GM21825 (cell line): ENCODE data around the gene MARVELD2.
A peak's percentile ranks its signal among the peaks of the same experiment; 100 is the strongest.
"Not testable (repeated sequence)": the region's sequence is repeated elsewhere in the genome, so short reads cannot be mapped to it uniquely, and the experiment has no call there.

Experiments
- ATAC-seq: cut with Tn5 transposase; IDR thresholded peaks from one replicate; pipeline ENCODE4 v1.9.1; 2021; ENCODE audit warnings: mild to moderate bottlenecking, moderate library complexity; ENCODE audit not compliant: unreplicated experiment

MARVELD2 gene

DNA sequence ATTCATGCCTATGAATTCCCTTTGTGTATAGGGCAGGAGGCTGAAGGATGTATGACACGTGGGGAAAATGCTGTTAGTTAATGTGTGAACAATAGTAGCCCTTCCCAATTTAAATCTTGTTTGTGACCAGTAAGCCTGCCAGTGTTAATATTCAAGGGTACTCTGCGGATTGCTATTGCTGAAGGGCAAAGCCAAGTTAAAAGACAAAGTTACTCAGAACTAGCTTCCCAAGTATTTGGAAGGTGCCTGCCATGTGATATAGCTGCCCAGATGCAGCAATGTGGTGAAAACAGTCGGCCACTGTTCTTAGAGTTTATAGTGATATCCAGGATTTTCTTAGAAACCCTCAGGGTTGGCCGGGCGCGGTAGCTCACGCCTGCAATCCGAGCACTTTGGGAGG lies 34.6 kb downstream of the MARVELD2 start:
- no peak for ATAC-seq

- ATAC-seq: no peak
Measured at GRCh38 chr5:69450116-69450515, 35.2 kb downstream of the MARVELD2 start.

DNA sequence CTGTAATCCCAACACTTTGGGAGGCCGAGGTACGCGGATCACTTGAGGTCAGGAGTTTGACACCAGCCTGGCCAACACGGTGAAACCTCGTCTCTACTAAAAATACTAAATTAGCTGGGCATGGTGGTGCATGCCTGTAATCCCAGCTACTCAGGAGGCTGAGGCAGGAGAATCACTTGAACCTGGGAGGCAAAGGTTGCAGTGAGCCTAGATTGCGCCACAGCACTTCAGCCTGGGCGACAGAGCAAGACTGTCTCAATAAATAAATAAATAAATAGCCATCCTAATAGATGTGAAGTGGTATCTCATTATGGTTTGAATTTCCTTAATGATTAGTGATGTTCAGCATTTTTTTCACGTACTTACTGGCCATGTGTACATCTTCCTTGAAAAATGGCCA lies 35.6 kb downstream of the MARVELD2 start:
- ATAC-seq: not testable (repeated sequence)

DNA sequence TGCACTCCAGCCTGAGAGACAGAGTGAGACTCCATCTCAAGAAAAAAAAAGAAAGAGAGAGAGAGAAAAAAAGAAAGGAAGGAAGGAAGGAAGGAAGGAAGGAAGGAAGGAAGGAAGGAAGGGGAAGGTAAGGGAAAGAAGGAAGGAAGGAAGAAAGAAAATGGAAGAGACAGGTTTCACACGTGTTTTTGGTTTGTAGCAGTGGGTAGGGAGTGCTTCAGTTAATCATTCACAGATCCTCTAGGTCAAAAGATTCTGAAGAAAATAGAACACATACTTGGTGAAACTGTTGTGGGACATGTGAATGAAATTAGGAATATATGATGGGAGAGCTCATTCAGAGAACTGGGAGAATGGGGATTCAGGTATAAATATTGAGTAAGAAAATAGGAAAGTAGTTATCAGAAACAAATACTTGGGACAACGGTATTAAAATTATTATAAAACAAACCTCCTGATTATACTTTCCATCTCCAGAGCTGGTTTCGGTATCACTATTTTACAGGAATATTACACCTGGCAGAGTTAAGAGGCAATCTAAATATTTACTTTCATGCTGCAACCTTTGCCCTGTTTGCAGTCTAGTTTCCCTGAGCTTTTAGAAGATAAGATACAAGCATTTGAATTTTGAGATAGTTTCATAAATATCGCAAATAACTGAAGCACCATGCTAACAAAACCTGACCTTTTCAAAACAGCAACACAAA lies 37.2 kb downstream of the MARVELD2 start:
- no peak for ATAC-seq

DNA sequence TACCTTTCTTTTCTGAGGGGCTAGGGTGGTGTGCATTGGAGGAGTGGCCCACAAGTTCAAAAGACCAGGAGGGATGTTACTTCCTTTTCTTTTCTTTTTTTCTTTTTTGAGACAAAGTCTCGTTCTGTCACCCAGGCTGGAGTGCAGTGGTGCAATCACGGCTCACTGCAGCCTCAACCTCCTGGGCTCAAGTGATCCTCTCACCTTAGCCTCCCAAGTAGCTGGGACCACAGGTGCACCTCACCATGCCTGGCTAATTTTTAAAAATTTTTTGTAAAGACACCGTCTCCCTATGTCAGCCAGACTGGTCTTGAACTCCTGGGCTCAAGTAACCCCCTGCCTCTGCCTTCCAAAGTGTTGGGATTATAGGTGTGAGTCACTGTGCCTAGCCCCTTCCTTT lies 38.6 kb downstream of the MARVELD2 start:
- ATAC-seq: not testable (repeated sequence)

- no peak for ATAC-seq
Measured at GRCh38 chr5:69454460-69455249, 39.7 kb downstream of the MARVELD2 start.

GRCh38 chr5:69455428-69455988 lies 40.6 kb downstream of the MARVELD2 start:
- ATAC-seq: not testable (repeated sequence)

DNA sequence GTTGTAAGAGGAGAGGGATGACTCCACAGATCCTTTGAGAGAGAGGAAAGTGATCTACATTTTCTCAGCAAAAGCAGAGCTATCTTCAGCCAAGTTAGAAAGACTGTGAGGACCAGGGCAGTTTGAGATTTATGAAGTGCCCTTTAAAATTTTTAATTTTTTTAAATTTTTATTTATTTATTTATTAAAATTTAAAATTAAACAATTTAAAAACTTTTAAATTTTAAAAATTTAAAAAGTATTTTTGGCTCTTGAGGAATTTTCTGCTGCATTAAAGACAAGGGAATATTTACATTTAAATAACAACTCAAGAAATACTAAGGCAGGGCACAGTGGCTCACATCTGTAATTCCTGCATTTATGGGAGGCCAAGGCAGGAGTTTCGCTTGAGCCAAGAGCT lies 47.3 kb downstream of the MARVELD2 start:
- ATAC-seq: no peak

DNA sequence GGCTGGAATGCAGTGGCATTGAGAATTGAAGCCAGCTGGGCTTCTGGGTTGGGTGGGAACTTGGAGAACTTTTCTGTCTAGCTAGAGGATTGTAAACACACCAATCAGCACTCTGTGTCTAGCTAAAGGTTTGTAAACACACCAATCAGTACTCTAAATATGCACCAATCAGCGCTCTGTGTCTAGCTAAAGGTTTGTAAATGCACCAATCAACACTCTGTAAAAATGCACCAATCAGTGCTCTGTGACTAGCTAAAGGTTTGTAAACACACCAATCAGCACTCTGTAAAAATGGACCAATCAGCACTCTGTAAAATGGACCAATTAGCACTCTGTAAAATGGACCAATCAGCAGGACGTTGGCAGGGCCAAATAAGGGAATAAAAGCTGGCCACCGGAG lies 51.5 kb downstream of the MARVELD2 start:
- ATAC-seq: not testable (repeated sequence)

- peak; percentile 97 for ATAC-seq
Measured at GRCh38 chr5:69467442-69468225, 52.7 kb downstream of the MARVELD2 start.

GRCh38 chr5:69468631-69469030 lies 53.7 kb downstream of the MARVELD2 start:
- ATAC-seq: no peak

GRCh38 chr5:69471516-69471915 lies 56.6 kb downstream of the MARVELD2 start:
- ATAC-seq: not testable (repeated sequence)

DNA sequence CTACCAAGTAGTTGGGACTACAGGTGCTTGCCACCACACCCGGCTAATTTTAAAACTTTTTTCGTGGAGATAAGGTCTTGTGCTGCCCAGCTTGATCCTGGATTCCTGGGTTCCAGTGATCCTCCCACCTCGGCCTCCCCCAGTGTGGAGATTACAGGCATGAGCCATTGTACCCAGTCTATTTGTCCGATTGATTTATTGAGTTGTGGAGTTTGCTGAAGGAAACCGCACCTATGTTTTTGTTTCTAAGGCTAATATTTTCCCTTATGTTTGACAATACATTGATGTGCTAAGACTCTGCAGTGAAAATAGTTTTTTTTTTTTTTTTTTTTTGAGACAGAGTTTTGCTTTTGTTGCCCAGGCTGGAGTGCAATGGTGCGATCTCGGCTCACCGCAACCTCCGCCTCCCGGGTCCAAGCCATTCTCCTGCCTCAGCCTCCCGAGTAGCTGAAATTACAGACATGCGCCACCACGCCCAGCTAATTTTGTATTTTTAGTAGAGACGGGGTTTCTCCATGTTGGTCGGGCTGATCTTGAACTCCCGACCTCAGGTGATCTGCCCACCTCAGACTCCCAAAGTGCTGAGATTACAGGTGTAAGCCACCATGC lies 57.7 kb downstream of the MARVELD2 start:
- not testable (repeated sequence) for ATAC-seq

DNA sequence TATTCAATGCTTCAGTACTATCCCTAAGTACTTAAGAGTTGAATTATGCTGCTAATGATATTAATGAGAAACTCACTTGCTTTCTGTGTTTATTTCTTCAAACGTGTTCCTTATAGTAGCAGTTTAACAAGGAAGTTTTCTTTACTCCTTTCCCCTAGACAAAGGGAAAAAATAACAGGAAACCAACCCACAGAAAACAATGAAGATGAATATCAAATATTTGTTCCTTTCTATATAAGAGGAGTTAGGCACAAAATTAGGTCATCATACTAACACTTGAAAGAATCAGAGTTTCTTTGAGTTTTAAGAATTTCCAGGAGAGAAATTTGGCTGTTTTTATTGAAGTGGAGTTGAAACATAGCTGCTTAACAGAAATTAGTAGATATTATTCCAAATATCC lies 62.3 kb downstream of the MARVELD2 start:
- ATAC-seq: no peak

GRCh38 chr5:69478296-69478695 lies 63.4 kb downstream of the MARVELD2 start:
- not testable (repeated sequence) for ATAC-seq

DNA sequence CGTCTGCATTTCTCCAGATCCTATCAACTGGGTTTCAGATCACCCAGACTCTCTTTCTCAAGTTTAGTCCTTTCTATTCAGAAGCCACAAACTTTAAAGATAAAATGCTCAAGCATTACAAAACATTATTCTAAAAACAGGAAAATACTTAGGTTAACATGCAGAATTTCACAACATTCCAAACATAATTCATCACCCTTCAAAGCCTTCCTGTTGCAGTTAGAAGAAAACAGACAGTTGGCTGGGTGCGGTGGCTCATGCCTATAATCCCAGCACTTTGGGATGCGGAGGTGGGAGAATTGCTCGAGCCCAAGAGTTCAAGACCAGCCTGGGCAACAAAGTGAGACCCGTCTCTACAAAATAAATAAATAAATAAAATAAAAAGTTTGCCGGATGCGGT lies 70.0 kb downstream of the MARVELD2 start:
- ATAC-seq: no peak

- no peak for ATAC-seq
Measured at GRCh38 chr5:69485471-69485870, 70.6 kb downstream of the MARVELD2 start.

- no peak for ATAC-seq
Measured at GRCh38 chr5:69489246-69489645, 74.3 kb downstream of the MARVELD2 start.

DNA sequence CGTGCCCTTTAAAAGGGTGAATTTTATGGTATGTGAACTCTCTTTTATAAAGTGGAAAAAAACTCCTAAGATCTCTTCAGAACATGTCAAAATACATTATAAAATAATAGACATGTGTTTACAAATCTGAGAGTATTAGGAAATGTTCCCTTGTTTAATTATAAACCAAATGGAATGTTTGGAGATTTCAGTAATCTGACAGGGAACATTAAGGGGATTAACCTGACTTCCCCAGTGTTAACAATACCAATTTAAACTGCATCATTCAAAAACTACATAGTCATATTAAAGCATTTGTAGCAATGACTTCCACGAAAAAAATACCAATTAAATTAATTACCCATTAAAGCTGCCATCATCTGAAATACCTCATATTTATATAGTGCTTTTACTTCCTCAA lies 76.1 kb downstream of the MARVELD2 start:
- ATAC-seq: no peak

DNA sequence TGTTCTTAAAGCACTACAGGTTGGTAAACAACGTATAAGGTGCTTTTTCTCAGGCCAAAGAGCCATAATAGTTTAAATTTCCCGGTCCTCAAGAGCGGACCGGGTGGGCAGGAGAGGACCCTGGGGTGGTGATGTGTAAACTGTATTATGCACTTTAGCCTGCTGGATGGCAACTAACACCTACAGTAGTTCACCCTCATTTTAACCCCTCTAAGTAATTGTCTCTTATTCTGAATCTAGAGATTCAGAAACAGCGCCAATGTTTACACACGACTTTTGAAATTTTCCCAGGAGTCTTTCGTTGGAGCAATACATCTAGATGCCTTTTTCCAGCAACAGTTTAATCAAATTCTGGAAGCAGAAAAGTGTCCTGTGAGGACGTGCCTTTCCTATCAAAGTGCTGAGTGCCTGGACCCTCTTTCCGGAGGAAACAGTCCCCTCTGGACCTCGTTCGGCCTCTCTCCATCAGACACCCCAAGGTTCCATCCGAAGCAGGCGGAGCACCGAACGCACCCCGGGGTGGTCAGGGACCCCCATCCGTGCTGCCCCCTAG lies 77.0 kb downstream of the MARVELD2 start:
- no peak for ATAC-seq
